A549 (cell line): ENCODE data around the gene KRT14.

Source experiments
- ATOH8 ChIP-seq: fragments of 250-450 bp; sonication (Bioruptor Pico); IDR thresholded peaks from 2 replicates; pipeline ENCODE4 v1.5.0; 2020; ENCODE audit warnings: low read depth, mild to moderate bottlenecking, moderate library complexity
- CTCF ChIP-seq: fragments of >200 bp; sonication (Bioruptor Twin); formaldehyde crosslinking; IDR thresholded peaks from 3 replicates; pipeline ENCODE4 v1.5.1; 2016
- EHF ChIP-seq: fragments of 250-450 bp; sonication (Bioruptor Pico); IDR thresholded peaks from 2 replicates; pipeline ENCODE4 v1.5.0; 2020; ENCODE audit warnings: mild to moderate bottlenecking
- ESRRA ChIP-seq: fragments of 150-350 bp; IDR thresholded peaks from 2 replicates; pipeline ENCODE4 v1.6.1; 2014; ENCODE audit warnings: mild to moderate bottlenecking, low read length, borderline replicate concordance
- HOXB5 ChIP-seq: fragments of 250-450 bp; sonication (Bioruptor Pico); IDR thresholded peaks from 2 replicates; pipeline ENCODE4 v1.5.0; 2020; ENCODE audit warnings: mild to moderate bottlenecking, moderate library complexity
- JUNB ChIP-seq: fragments of >200 bp; sonication (Bioruptor Twin); formaldehyde crosslinking; IDR thresholded peaks from 2 replicates; pipeline ENCODE4 v1.6.1; 2016
- MAX ChIP-seq: IDR thresholded peaks from 2 replicates; pipeline ENCODE4 v1.6.1; 2012
- MAZ ChIP-seq: fragments of 150-350 bp; IDR thresholded peaks from 2 replicates; pipeline ENCODE4 v1.6.1; 2014; ENCODE audit warnings: antibody characterized with exemption, low read depth, low read length, borderline replicate concordance
- NFE2L2 ChIP-seq: fragments of 150-350 bp; conservative IDR thresholded peaks from 2 replicates; pipeline ENCODE4 v1.6.1; 2014; ENCODE audit warnings: low read length
- USF2 ChIP-seq: fragments of 450-650 bp; IDR thresholded peaks from 2 replicates; pipeline ENCODE4 v1.6.1; 2014; ENCODE audit warnings: antibody characterized with exemption
- ZFP36 ChIP-seq: fragments of 450-650 bp; IDR thresholded peaks from 2 replicates; pipeline ENCODE4 v1.6.1; 2014; ENCODE audit warnings: borderline replicate concordance; ENCODE audit not compliant: partially characterized antibody

GRCh38 chr17:41600318-41600717, 13.6 kb upstream of the KRT14 start:
- TF ChIP-seq MAZ (no peak), ZFP36 (no peak), HOXB5 (CRISPR knock-in tag) (no peak), ESRRA (no peak), ATOH8 (CRISPR knock-in tag) (no peak), MAX (no peak), EHF (no peak), USF2 (no peak), NFE2L2 (no peak), CTCF (no peak), JUNB (no peak)
